ENCODE measurements around the gene MSL1. TPM values are rescaled to one million over a fixed set of nuclear protein-coding genes. Genes with fewer than 3 reads are reported as not detected.

MSL1 gene
- total and polyA plus RNA-seq, 9 of the 15 experiments (the other 6 are each of a cell fraction or from before 2014, with no cell fraction given), result 13.8 to 120 (median 61.9) TPM

- TF ChIP-seq MGA (IDR thresholded peaks at IDR 0.05), result no peak
- no peak for TF ChIP-seq ZNF384 (IDR thresholded peaks at IDR 0.05; ENCODE audit: low read depth, low read length)
- TF ChIP-seq MAFK (IDR thresholded peaks at IDR 0.05; ENCODE audit: low read length), result no peak
- TF ChIP-seq RUNX1 (IDR thresholded peaks at IDR 0.05; ENCODE audit: low read depth), result no peak
- TF ChIP-seq CBX5 (IDR thresholded peaks at IDR 0.05; ENCODE audit: borderline replicate concordance, low read depth), result no peak
- no peak for TF ChIP-seq ETS2 (tag; IDR thresholded peaks at IDR 0.05; ENCODE audit: borderline replicate concordance, poor library complexity, severe bottlenecking)
- TF ChIP-seq PHF8 (IDR thresholded peaks at IDR 0.05; ENCODE audit: borderline replicate concordance, low read length), result no peak
- TF ChIP-seq FOXJ2 (tag; IDR thresholded peaks at IDR 0.05), result no peak
- TF ChIP-seq BHLHE40 (IDR thresholded peaks at IDR 0.05; ENCODE audit: low read length), result no peak
- no peak for TF ChIP-seq ZNF408 (CRISPR knock-in tag; IDR thresholded peaks at IDR 0.05; ENCODE audit: low read depth)
- TF ChIP-seq RFX7 (CRISPR knock-in tag; IDR thresholded peaks at IDR 0.05), result no peak
These were observed 37.7 kb downstream of the MSL1 start (continued) for GRCh38 chr17:40159456-40159855.
